ENCODE results near the gene GSPT1.

GRCh38 chr16:11903906-11904305 is 11.8 kb downstream of the GSPT1 start:
- TF ChIP-seq, protein P1, sequence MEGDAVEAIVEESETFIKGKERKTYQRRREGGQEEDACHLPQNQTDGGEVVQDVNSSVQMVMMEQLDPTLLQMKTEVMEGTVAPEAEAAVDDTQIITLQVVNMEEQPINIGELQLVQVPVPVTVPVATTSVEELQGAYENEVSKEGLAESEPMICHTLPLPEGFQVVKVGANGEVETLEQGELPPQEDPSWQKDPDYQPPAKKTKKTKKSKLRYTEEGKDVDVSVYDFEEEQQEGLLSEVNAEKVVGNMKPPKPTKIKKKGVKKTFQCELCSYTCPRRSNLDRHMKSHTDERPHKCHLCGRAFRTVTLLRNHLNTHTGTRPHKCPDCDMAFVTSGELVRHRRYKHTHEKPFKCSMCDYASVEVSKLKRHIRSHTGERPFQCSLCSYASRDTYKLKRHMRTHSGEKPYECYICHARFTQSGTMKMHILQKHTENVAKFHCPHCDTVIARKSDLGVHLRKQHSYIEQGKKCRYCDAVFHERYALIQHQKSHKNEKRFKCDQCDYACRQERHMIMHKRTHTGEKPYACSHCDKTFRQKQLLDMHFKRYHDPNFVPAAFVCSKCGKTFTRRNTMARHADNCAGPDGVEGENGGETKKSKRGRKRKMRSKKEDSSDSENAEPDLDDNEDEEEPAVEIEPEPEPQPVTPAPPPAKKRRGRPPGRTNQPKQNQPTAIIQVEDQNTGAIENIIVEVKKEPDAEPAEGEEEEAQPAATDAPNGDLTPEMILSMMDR (IDR thresholded peaks at IDR 0.05), result no peak
- TF ChIP-seq POLR2A (IDR thresholded peaks at IDR 0.05), result no peak

Measured in body of pancreas (tissue), 4 donors.